ENCODE measurements around the gene SLC48A1. TPM values are rescaled to one million over a fixed set of nuclear protein-coding genes. Genes with fewer than 3 reads are reported as not detected.

The SLC48A1 gene
- total RNA-seq, 2 experiments from 2014 or later = 12.0 to 12.9 TPM

GRCh38 chr12:47769234-47770085, 3.6 kb upstream of the SLC48A1 start:
- ChIA-PET POLR2A (interaction anchor here (0.7 kb wide), 1 partner anchor 159 kb away, joined by 3 read pairs; no protein-coding TSS in a partner anchor), CTCF (interaction anchor here (0.6 to 19.2 kb wide), 9 partner anchors 9 to 948 kb away, joined by 3 to 289 read pairs (median 4); partner anchors contain the start of gene RAPGEF3)

- ChIA-PET CTCF (interaction anchor here (1.0 to 19.2 kb wide), 7 partner anchors 8 to 69 kb away, joined by 3 to 289 read pairs (median 13); partner anchors contain the start of gene RAPGEF3), POLR2A (interaction anchor here (0.7 kb wide), 1 partner anchor 160 kb away, joined by 3 read pairs; no protein-coding TSS in a partner anchor)
These were observed 2.8 kb upstream of the SLC48A1 start for GRCh38 chr12:47770086-47770726.

GRCh38 chr12:47771304-47771703, 1.7 kb upstream of the SLC48A1 start:
- POLR2A ChIA-PET = no interaction called here
- CTCF ChIA-PET = interaction anchor here (0.6 to 19.2 kb wide), 4 partner anchors 11 to 56 kb away, joined by 3 to 289 read pairs (median 8); no protein-coding TSS in a partner anchor

- POLR2A ChIA-PET = interaction anchor here (0.6 kb wide), 1 partner anchor 51 kb away, joined by 4 read pairs; no protein-coding TSS in a partner anchor
These were observed 861 bp upstream of the SLC48A1 start for GRCh38 chr12:47772094-47772660.

GRCh38 chr12:47772738-47773061, 338 bp upstream of the SLC48A1 start:
- CTCF ChIA-PET = interaction anchor here (1.1 to 19.2 kb wide), 7 partner anchors 15 to 64 kb away, joined by 3 to 289 read pairs (median 6); partner anchors contain the start of gene RAPGEF3
- POLR2A ChIA-PET = interaction anchor here (0.6 kb wide), 2 partner anchors 52 to 60 kb away, joined by 3 to 4 read pairs; no protein-coding TSS in a partner anchor

More at GRCh38 chr12:47772094-47772660, 861 bp upstream of the SLC48A1 start:
- CTCF ChIA-PET = interaction anchor here (1.1 to 19.2 kb wide), 6 partner anchors 14 to 65 kb away, joined by 3 to 289 read pairs (median 6); partner anchors contain the start of gene RAPGEF3

- ChIA-PET POLR2A (interaction anchor here (0.6 kb wide), 1 partner anchor 375 kb away, joined by 4 read pairs; no protein-coding TSS in a partner anchor), CTCF (interaction anchor here (1.3 to 19.2 kb wide), 6 partner anchors 16 to 63 kb away, joined by 4 to 289 read pairs (median 6); partner anchors contain the start of gene RAPGEF3)
These were observed 981 bp downstream of the SLC48A1 start for GRCh38 chr12:47773858-47774580.

GRCh38 chr12:47774663-47775062, 1.6 kb downstream of the SLC48A1 start:
- CTCF ChIA-PET = interaction anchor here (2.7 to 19.2 kb wide), 3 partner anchors 29 to 62 kb away, joined by 10 to 289 read pairs (median 136); no protein-coding TSS in a partner anchor
- POLR2A ChIA-PET = interaction anchor here (0.6 kb wide), 1 partner anchor 376 kb away, joined by 4 read pairs; no protein-coding TSS in a partner anchor

GRCh38 chr12:47775100-47775911, 2.3 kb downstream of the SLC48A1 start:
- CTCF ChIA-PET = interaction anchor here (0.8 to 19.2 kb wide), 6 partner anchors 8 to 61 kb away, joined by 3 to 289 read pairs (median 33); no protein-coding TSS in a partner anchor
- POLR2A ChIA-PET = interaction anchor here (0.6 kb wide), 1 partner anchor 120 kb away, joined by 4 read pairs; no protein-coding TSS in a partner anchor

GRCh38 chr12:47776471-47777143, 3.6 kb downstream of the SLC48A1 start:
- ChIA-PET CTCF (interaction anchor here (1.3 to 19.2 kb wide), 6 partner anchors 9 to 60 kb away, joined by 4 to 289 read pairs (median 33); partner anchors contain the start of gene RAPGEF3), POLR2A (no interaction called here)

GRCh38 chr12:47777151-47777550, 4.1 kb downstream of the SLC48A1 start:
- CTCF ChIA-PET = interaction anchor here (1.3 to 19.2 kb wide), 7 partner anchors 10 to 61 kb away, joined by 3 to 289 read pairs (median 10); partner anchors contain the start of gene RAPGEF3
- POLR2A ChIA-PET = interaction anchor here (0.6 kb wide), 1 partner anchor 15 kb away, joined by 3 read pairs; no protein-coding TSS in a partner anchor

- POLR2A ChIA-PET = interaction anchor here (0.6 to 1.1 kb wide), 2 partner anchors 14 to 20 kb away, joined by 3 to 4 read pairs; no protein-coding TSS in a partner anchor
- CTCF ChIA-PET = interaction anchor here (1.2 to 19.2 kb wide), 8 partner anchors 10 to 59 kb away, joined by 3 to 289 read pairs (median 7); no protein-coding TSS in a partner anchor
These were observed 4.9 kb downstream of the SLC48A1 start for GRCh38 chr12:47777741-47778558.

- ChIA-PET POLR2A (interaction anchor here (1.1 kb wide), 1 partner anchor 19 kb away, joined by 4 read pairs; no protein-coding TSS in a partner anchor), CTCF (interaction anchor here (0.6 to 19.2 kb wide), 14 partner anchors 11 to 182 kb away, joined by 3 to 289 read pairs (median 6); partner anchors contain the start of gene RPAP3)
These were observed 5.8 kb downstream of the SLC48A1 start for GRCh38 chr12:47778881-47779280.

GRCh38 chr12:47779301-47779942, 6.4 kb downstream of the SLC48A1 start:
- ChIA-PET POLR2A (no interaction called here), CTCF (interaction anchor here (0.6 to 19.2 kb wide), 16 partner anchors 9 to 181 kb away, joined by 3 to 289 read pairs (median 5); partner anchors contain the start of gene RPAP3)

GRCh38 chr12:47779943-47780504, 7.0 kb downstream of the SLC48A1 start:
- ChIA-PET CTCF (interaction anchor here (1.0 to 19.2 kb wide), 14 partner anchors 8 to 75 kb away, joined by 3 to 289 read pairs (median 6); partner anchors contain the start of gene RPAP3), POLR2A (interaction anchor here (0.7 to 1.2 kb wide), 2 partner anchors 11 to 71 kb away, joined by 5 to 6 read pairs; no protein-coding TSS in a partner anchor)

All from activated CD8-positive, alpha-beta memory T cell treated with anti-CD3 and anti-CD28 coated beads for 36 hours (primary cell).